ENCODE measurements around the gene SAFB. TPM values are rescaled to one million over a fixed set of nuclear protein-coding genes. Genes with fewer than 3 reads are reported as not detected.

The SAFB gene
- total RNA-seq, 2 donors from 2014 or later: 49.8 to 244 TPM

GRCh38 chr19:5600797-5601196 is 22.1 kb upstream of the SAFB start:
- Histone ChIP-seq H3K9me3 (no peaks in the 10 kb centered on the region), H3K4me1 (no peaks in the 10 kb centered on the region), H3K4me3 (no peak overlapping the region), H3K27ac (no peak overlapping the region), H3K36me3 (replicated peaks in 1 of 2; ENCODE audit: insufficient read depth in 1 of 2, low read depth in 2 of 2) (peaks cover 13 to 61% of the 10 kb centered on the region in 2 donors), H3K27me3 (no peaks in the 10 kb centered on the region)
- intact Hi-C loops (cut with DNase I): no loop called here
- DNase-seq (no peak), ATAC-seq (no peak)
- TF ChIP-seq POLR2A (IDR thresholded peaks at IDR 0.05): no peak
- TF ChIP-seq CTCF (IDR thresholded peaks at IDR 0.05): no peak
- WGBS, 2 donors: 70 to 77% methylated on average over 8 of the region's 8 CpGs

GRCh38 chr19:5603626-5604025 is 19.3 kb upstream of the SAFB start:
- peak overlapping the region in 2 of 4 donors; percentile 30 to 69 for H3K27ac ChIP-seq
- no peak for DNase-seq
- H3K36me3 ChIP-seq (replicated peaks in 1 of 2; ENCODE audit: insufficient read depth in 1 of 2, low read depth in 2 of 2): peaks cover 7 to 48% of the 10 kb centered on the region in 2 donors
- intact Hi-C loops (cut with DNase I): no loop called here
- ATAC-seq: peak; percentile 62
- 33 to 46% methylated on average over 5 of the region's 5 CpGs for WGBS, 2 donors
- H3K27me3 ChIP-seq: no peaks in the 10 kb centered on the region
- TF ChIP-seq CTCF (IDR thresholded peaks at IDR 0.05) (no peak), POLR2A (IDR thresholded peaks at IDR 0.05) (no peak)
- H3K9me3 ChIP-seq: no peaks in the 10 kb centered on the region
- no peaks in the 10 kb centered on the region for H3K4me1 ChIP-seq
- no peak overlapping the region for H3K4me3 ChIP-seq

GRCh38 chr19:5605362-5605761 is 17.5 kb upstream of the SAFB start:
- H3K27me3 ChIP-seq: no peaks in the 10 kb centered on the region
- ATAC-seq (no peak), DNase-seq (no peak)
- H3K4me1 ChIP-seq: no peaks in the 10 kb centered on the region
- no peaks in the 10 kb centered on the region for H3K9me3 ChIP-seq
- no peak overlapping the region for H3K27ac ChIP-seq
- intact Hi-C loops (cut with DNase I): no loop called here
- no peak for TF ChIP-seq CTCF (IDR thresholded peaks at IDR 0.05)
- WGBS, 2 donors: 90 to 92% methylated on average over 3 of the region's 3 CpGs
- no peak overlapping the region for H3K4me3 ChIP-seq
- peaks cover 11 to 41% of the 10 kb centered on the region in 2 donors for H3K36me3 ChIP-seq (replicated peaks in 1 of 2; ENCODE audit: insufficient read depth in 1 of 2, low read depth in 2 of 2)

GRCh38 chr19:5607318-5608275 is 15.3 kb upstream of the SAFB start:
- no peak overlapping the region for H3K4me3 ChIP-seq
- no peak for TF ChIP-seq CTCF (IDR thresholded peaks at IDR 0.05)
- no peak for TF ChIP-seq POLR2A (IDR thresholded peaks at IDR 0.05)
- ATAC-seq (no peak), DNase-seq (no peak)
- no peaks in the 10 kb centered on the region for H3K9me3 ChIP-seq
- intact Hi-C loops (cut with DNase I): no loop called here
- no peaks in the 10 kb centered on the region for H3K27me3 ChIP-seq
- H3K36me3 ChIP-seq (replicated peaks in 1 of 2; ENCODE audit: insufficient read depth in 1 of 2, low read depth in 2 of 2): peaks cover 11 to 42% of the 10 kb centered on the region in 2 donors
- peak overlapping the region in 1 of 4 donors; percentile 60 for H3K27ac ChIP-seq
- WGBS, 2 donors: 83 to 90% methylated on average over 16 of the region's 16 CpGs
- no peaks in the 10 kb centered on the region for H3K4me1 ChIP-seq

Measured in body of pancreas (tissue), 4 donors.